GM12865 (cell line): ENCODE results near the gene EXOC4.

ENCODE experiments used
- DNase-seq: peaks from one replicate; pipeline ENCODE4 v3.0.0; 2010; ENCODE audit warnings: low read depth
- H3K4me3 ChIP-seq: 2 replicates; pipeline ENCODE4 v1.5.1; 2011; ENCODE audit warnings: mild to moderate bottlenecking, low read depth, low read length, control low read depth
- TF ChIP-seq, protein P1 (sequence below): IDR thresholded peaks from 2 replicates; pipeline ENCODE4 v1.5.1; 2011; ENCODE audit warnings: low read length, control low read depth, low read depth, inconsistent platforms; ENCODE audit not compliant: insufficient read depth; ENCODE audit errors: missing control alignments

EXOC4 gene

DNA sequence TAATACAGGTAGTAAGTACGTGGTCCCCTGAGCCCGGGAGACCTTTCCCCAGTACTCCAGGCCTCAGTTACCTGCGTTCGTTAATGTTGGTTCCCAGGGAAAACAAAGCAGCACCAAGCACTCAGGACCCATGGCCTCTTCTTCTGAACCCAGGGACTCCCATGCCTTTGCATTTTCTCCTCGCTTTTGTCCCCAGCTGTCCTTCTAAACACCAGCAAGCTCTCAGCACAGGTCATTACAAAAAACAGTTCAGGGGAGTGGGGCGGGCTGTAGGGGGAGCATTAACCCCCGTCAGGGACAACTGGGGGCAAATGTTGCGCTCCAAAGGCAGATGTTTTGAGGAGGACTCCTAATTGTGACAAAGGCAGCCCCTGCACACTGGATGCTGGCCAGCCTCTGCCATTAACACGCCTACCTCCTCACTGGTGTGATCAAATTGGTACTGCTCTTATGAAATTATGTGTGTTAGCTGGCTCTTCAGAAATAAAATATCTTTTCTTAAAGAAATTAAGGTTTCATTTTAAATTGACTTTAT is 793.8 kb downstream of the EXOC4 start:
- H3K4me3 ChIP-seq: no peak overlapping the region
- no peak for DNase-seq
- TF ChIP-seq, protein P1, sequence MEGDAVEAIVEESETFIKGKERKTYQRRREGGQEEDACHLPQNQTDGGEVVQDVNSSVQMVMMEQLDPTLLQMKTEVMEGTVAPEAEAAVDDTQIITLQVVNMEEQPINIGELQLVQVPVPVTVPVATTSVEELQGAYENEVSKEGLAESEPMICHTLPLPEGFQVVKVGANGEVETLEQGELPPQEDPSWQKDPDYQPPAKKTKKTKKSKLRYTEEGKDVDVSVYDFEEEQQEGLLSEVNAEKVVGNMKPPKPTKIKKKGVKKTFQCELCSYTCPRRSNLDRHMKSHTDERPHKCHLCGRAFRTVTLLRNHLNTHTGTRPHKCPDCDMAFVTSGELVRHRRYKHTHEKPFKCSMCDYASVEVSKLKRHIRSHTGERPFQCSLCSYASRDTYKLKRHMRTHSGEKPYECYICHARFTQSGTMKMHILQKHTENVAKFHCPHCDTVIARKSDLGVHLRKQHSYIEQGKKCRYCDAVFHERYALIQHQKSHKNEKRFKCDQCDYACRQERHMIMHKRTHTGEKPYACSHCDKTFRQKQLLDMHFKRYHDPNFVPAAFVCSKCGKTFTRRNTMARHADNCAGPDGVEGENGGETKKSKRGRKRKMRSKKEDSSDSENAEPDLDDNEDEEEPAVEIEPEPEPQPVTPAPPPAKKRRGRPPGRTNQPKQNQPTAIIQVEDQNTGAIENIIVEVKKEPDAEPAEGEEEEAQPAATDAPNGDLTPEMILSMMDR: no peak

DNA sequence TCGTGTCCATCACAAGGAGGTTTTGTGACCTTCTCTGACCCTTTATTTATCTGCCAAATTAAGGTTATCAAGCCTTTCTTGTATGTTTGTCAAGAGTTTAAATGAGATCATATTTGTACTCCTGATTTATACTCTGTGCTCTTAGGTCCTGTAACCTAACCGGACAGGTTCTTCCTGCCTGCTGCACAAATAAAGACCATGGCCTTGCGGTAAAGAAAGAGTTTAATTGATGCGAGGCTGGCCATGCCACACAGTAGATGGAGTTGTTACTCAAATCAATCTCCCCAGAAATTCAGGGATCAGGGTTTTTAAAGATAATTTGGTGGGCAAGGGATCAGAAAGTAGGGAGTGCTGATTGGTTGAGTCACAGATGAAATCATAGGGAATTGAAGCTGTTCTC is 794.8 kb downstream of the EXOC4 start:
- DNase-seq: no peak
- no peak overlapping the region for H3K4me3 ChIP-seq
- TF ChIP-seq, protein P1: no peak

DNA sequence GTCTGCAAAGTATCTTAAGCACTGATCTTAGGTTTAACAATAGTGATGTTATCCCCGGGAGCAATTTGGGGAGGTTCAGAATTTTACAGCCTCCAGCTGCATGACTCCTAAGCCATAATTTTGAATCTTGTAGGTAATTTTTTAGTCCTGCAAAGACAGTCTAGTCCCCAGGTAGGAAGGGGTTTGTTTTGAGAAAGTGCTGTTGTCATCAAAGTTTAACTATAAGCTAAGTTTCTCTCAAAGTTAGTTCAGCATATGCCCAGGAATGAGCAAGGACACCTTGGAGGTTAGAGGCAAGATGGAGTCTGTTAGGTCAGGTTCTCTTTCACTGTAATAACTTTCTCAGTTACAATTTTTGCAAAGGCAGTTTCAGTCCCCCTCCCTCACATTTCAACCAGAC is 795.3 kb downstream of the EXOC4 start:
- H3K4me3 ChIP-seq: no peak overlapping the region
- TF ChIP-seq, protein P1: no peak

DNA sequence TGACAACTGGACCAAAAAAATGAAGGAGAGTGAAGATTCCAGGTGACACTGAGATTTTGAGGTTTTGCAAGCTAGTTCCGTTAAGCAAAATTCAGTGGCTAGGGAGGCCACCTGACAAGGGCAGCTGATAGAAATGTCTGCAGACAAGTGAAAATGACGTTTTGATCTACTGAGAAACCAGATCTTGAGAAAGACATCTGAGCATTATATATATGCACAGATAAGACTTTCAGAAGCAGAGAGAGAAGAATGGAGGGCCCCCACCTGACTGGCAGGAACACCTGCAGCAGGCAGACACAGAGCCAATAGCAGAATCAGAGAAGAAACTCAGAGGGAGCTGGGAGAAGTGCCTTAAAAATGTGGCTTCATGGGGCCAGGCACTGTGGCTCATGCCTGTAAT is 798.1 kb downstream of the EXOC4 start:
- DNase-seq: no peak
- H3K4me3 ChIP-seq: no peak overlapping the region
- TF ChIP-seq, protein P1: no peak

More for the DNA sequence above, 795.3 kb downstream of the EXOC4 start:
- no peak for DNase-seq

DNA sequence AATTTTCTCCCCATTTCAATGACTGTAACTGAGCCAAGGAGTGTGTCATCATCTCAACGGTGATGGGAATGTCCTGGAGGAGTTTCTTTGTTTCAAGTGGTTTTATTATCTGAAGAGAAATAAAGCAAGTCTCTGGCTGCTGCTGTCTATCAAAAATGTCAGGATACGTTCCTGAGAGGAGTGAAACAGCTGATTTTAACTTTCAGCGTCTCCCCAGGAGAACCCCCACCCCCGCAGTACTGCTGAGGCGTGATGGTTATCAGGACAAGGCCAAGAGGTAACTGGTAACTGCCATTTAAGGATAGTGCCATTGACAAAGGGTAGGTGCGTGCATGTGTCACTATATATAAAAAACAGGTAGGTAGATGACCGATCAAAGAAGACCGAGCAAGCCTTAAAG is 803.9 kb downstream of the EXOC4 start:
- H3K4me3 ChIP-seq: no peak overlapping the region
- TF ChIP-seq, protein P1: no peak
- no peak for DNase-seq

DNA sequence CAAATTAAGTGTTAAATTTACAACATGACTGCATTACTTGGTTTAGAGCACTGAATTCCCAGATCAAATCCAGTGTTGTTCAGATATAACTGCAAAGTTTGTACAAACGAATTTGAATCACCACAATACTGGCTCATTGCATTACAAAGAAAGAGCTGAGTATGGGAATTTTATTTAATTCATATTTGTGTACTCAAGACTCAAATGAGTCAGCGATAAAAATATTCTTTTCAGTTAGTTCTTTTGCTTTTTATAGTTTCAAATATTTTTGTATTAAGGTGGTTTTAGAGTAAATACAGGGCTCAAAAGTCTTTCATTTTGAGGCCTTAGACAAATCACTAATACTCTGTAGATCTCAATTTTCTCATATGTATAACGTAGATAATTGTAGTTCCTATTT is 805.6 kb downstream of the EXOC4 start:
- no peak overlapping the region for H3K4me3 ChIP-seq
- TF ChIP-seq, protein P1: no peak
- no peak for DNase-seq

DNA sequence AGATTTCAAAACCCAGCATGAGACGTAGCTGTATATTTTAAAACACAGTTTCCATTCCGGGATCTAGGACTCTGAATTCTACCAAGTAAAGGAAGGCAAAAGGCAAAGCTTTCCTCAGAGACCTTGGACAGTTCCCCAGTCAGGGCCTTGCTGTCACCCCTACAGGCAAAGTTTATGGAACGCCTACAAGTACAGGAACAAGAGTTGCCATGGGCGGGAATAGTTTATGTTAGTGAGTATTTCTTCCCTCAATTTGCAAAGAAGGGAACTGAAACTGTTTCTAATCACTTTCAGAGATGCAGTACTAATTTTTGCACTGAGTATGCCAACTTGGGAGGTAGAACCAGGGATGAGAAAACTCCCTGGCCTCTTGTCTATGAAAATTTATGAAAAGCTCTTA is 806.1 kb downstream of the EXOC4 start:
- DNase-seq: no peak
- no peak overlapping the region for H3K4me3 ChIP-seq
- TF ChIP-seq, protein P1: no peak
